Gastroesophageal sphincter (tissue), 4 donors: Measurements from ENCODE around the gene TRIP12. TPM values are rescaled to one million over a fixed set of nuclear protein-coding genes. Genes with fewer than 3 reads are reported as not detected.

ENCODE experiments used
- ATAC-seq: fragments of 150-250 bp; one replicate; pipeline ENCODE4 v1.9.1; 2016; ENCODE audit warnings: mild to moderate bottlenecking, moderate library complexity
- H3K27ac ChIP-seq, 4 donors: fragments of 200-600 bp; sonication (generic) in 3 of 4; 1 replicate in 3 of 4; 2 replicates in 1 of 4; pipeline ENCODE4 v1.5.1; 2016 to 2019
- H3K27me3 ChIP-seq: fragments of 200-600 bp; sonication (generic); one replicate; pipeline ENCODE4 v1.5.1; 2019
- H3K36me3 ChIP-seq, 2 donors: fragments of 200-600 bp; sonication (generic); one replicate each; pipeline ENCODE4 v1.5.1; 2019; ENCODE audit warnings: control low read depth in 1 of 2
- H3K4me1 ChIP-seq, 3 donors: fragments of 200-600 bp; sonication (generic); 1 replicate in 2 of 3; 2 replicates in 1 of 3; pipeline ENCODE4 v1.5.1; 2016 to 2019; ENCODE audit warnings: control low read depth in 2 of 3
- H3K4me3 ChIP-seq, 2 donors: fragments of 200-600 bp; sonication (generic); one replicate each; pipeline ENCODE4 v1.5.1; 2019; ENCODE audit warnings: mild to moderate bottlenecking in 1 of 2, moderate library complexity in 1 of 2
- H3K9me3 ChIP-seq, 3 donors: fragments of 200-600 bp; sonication (generic); one replicate each; pipeline ENCODE4 v1.5.1; 2017 to 2019; ENCODE audit warnings: control low read depth in 2 of 3
- EP300 ChIP-seq: sonication (generic); formaldehyde crosslinking; IDR thresholded peaks from one replicate; pipeline ENCODE4 v1.6.1; 2017; ENCODE audit warnings: antibody characterized with exemption, mild to moderate bottlenecking
- POLR2A ChIP-seq, 2 donors: fragments of 450-650 bp; IDR thresholded peaks; one replicate each; pipeline ENCODE4 v1.6.1; 2017; ENCODE audit warnings: antibody characterized with exemption in 2 of 2, mild to moderate bottlenecking in 2 of 2, moderate library complexity in 1 of 2
- POLR2AphosphoS5 ChIP-seq: sonication (generic); formaldehyde crosslinking; IDR thresholded peaks from one replicate; pipeline ENCODE4 v1.6.1; 2017; ENCODE audit warnings: antibody characterized with exemption
- WGBS, 2 donors: methylation state at CpG; one replicate each; pipeline ENCODE4 v1.1.5; 2018; ENCODE audit warnings: low coverage in 1 of 2; 5-methylcytosine and 5-hydroxymethylcytosine counted together
- total RNA-seq, 4 donors: library from RNA; depleted of rRNA; stranded (reverse); fragments of >200 nt; gene quantifications; one replicate each; pipeline ENCODE4 v1.1.0, GENCODE V29; 2016
- TF ChIP-seq, protein P1 (sequence below), 4 experiments: fragments of 200-600 bp in 2 of 4; fragments of 450-650 bp in 2 of 4; sonication (generic) in 1 of 4; IDR thresholded peaks; one replicate each; pipeline ENCODE4 v1.5.1; 2017 to 2019; ENCODE audit warnings: antibody characterized with exemption in 4 of 4, mild to moderate bottlenecking in 2 of 4, moderate library complexity in 2 of 4

The TRIP12 gene
- total RNA-seq, 4 donors from 2014 or later, result 138 to 203 (median 185) TPM

GRCh38 chr2:229832510-229832898 lies 89.3 kb downstream of the TRIP12 start:
- peaks cover 0 to 19% (median 3%) of the 10 kb centered on the region in 3 donors for H3K4me1 ChIP-seq
- no peak for TF ChIP-seq POLR2AphosphoS5
- TF ChIP-seq EP300, result no peak
- TF ChIP-seq, protein P1, sequence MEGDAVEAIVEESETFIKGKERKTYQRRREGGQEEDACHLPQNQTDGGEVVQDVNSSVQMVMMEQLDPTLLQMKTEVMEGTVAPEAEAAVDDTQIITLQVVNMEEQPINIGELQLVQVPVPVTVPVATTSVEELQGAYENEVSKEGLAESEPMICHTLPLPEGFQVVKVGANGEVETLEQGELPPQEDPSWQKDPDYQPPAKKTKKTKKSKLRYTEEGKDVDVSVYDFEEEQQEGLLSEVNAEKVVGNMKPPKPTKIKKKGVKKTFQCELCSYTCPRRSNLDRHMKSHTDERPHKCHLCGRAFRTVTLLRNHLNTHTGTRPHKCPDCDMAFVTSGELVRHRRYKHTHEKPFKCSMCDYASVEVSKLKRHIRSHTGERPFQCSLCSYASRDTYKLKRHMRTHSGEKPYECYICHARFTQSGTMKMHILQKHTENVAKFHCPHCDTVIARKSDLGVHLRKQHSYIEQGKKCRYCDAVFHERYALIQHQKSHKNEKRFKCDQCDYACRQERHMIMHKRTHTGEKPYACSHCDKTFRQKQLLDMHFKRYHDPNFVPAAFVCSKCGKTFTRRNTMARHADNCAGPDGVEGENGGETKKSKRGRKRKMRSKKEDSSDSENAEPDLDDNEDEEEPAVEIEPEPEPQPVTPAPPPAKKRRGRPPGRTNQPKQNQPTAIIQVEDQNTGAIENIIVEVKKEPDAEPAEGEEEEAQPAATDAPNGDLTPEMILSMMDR (IDR thresholded peaks at IDR 0.05), result no peak
- TF ChIP-seq POLR2A (IDR thresholded peaks at IDR 0.05), result no peak
- H3K4me3 ChIP-seq, result no peak overlapping the region
- WGBS, 2 donors, result 84 to 100% methylated on average over 2 of the region's 2 CpGs
- H3K27me3 ChIP-seq, result no peaks in the 10 kb centered on the region
- H3K9me3 ChIP-seq, result no peaks in the 10 kb centered on the region
- no peak for ATAC-seq
- H3K27ac ChIP-seq, result no peak overlapping the region
- H3K36me3 ChIP-seq, result peaks cover 4 to 54% of the 10 kb centered on the region in 2 donors

- ATAC-seq, result no peak
- peaks cover 4 to 59% of the 10 kb centered on the region in 2 donors for H3K36me3 ChIP-seq
- H3K27ac ChIP-seq, result no peak overlapping the region
- H3K4me3 ChIP-seq, result no peak overlapping the region
- no peak for TF ChIP-seq EP300
- H3K9me3 ChIP-seq, result no peaks in the 10 kb centered on the region
- H3K4me1 ChIP-seq, result peaks cover 0 to 19% (median 3%) of the 10 kb centered on the region in 3 donors
- H3K27me3 ChIP-seq, result no peaks in the 10 kb centered on the region
- WGBS, 2 donors, result 92 to 94% methylated on average over 3 of the region's 3 CpGs
Observed at GRCh38 chr2:229831805-229832509, 89.9 kb downstream of the TRIP12 start.

DNA sequence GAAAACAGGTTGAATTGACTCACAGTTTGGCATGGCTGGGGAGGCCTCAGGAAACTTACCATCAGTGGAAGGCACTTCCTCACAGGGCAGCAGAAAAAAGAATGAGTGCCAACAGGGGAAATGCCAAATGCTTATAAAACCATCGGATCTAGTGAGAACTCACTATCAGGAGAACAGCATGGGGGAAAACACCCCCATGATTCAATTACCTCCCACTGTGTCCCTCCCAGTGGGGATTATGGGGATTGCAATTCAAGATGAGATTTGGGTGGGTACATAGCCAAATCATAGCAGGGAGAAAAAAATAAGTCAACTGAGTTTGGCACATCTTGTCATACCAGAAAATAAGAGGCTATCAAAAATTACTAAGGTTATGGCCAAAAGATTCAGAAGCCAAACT lies 96.3 kb downstream of the TRIP12 start:
- no peak overlapping the region for H3K27ac ChIP-seq
- H3K36me3 ChIP-seq, result peaks cover 0 to 77% of the 10 kb centered on the region in 2 donors

DNA sequence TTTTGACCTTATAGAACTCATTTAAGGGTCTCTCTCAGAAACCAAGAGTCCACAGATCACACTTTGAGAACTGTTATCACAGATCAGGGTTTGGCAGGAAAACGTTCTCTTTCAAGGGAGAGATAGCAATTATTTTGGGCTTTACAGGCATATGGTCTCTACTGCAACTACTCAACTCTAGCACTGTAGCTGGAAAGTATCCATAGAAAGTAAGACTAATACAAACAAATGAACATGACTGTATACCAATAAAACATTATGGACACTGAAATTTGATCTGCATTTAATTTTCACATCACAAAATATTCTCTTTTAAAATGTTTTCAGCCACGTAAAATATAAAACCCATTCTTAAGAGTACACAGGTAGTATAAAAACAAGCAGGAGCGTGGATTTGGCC lies 100.5 kb downstream of the TRIP12 start:
- TF ChIP-seq POLR2A (IDR thresholded peaks at IDR 0.05) (no peak), EP300 (no peak), POLR2AphosphoS5 (no peak)
- TF ChIP-seq, protein P1 (IDR thresholded peaks at IDR 0.05), result no peak
- Histone ChIP-seq H3K27me3 (no peaks in the 10 kb centered on the region), H3K27ac (no peak overlapping the region), H3K4me3 (no peak overlapping the region), H3K36me3 (peaks cover 0 to 56% of the 10 kb centered on the region in 2 donors), H3K9me3 (no peaks in the 10 kb centered on the region), H3K4me1 (no peaks in the 10 kb centered on the region)
- WGBS, 2 donors, result 83 to 96% methylated on average over 3 of the region's 3 CpGs
- ATAC-seq, result no peak

More for the DNA sequence above, 96.3 kb downstream of the TRIP12 start:
- 29 to 60% methylated on average over 1 of the region's 1 CpG for WGBS, 2 donors
- Histone ChIP-seq H3K4me1 (no peaks in the 10 kb centered on the region), H3K27me3 (no peaks in the 10 kb centered on the region), H3K9me3 (no peaks in the 10 kb centered on the region), H3K4me3 (no peak overlapping the region)
- ATAC-seq, result no peak
- TF ChIP-seq POLR2AphosphoS5, result no peak
- TF ChIP-seq, protein P1 (IDR thresholded peaks at IDR 0.05), result no peak
- TF ChIP-seq POLR2A (IDR thresholded peaks at IDR 0.05), result no peak
- TF ChIP-seq EP300, result no peak

DNA sequence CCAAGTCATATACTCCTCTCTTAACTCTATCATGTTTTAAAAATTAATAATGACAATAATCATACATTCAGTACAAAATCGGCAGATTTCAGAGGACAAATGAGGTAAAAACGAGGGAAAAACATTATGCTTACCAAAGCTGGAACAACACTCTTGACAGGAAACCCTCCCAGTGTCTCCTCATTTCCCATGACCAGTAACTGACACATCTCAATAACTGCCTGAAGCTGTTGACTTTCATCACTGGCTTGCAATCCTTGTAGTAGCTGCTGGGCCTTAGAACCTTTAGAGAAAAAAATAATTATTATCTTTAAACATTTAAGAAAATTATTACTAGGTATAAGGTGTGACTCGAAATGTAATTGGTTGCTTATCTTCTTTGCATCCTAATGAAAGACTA lies 103.6 kb downstream of the TRIP12 start:
- WGBS, 2 donors, result 78 to 88% methylated on average over 3 of the region's 3 CpGs
- Histone ChIP-seq H3K27me3 (no peaks in the 10 kb centered on the region), H3K27ac (no peak overlapping the region), H3K36me3 (peaks cover 0 to 55% of the 10 kb centered on the region in 2 donors), H3K4me3 (no peak overlapping the region), H3K4me1 (no peaks in the 10 kb centered on the region), H3K9me3 (no peaks in the 10 kb centered on the region)
- no peak for ATAC-seq
- TF ChIP-seq, protein P1 (IDR thresholded peaks at IDR 0.05), result no peak
- no peak for TF ChIP-seq POLR2A (IDR thresholded peaks at IDR 0.05)
